ENCODE data around the gene SMG9. TPM values are rescaled to one million over a fixed set of nuclear protein-coding genes. Genes with fewer than 3 reads are reported as not detected.

The SMG9 gene
- total RNA-seq, 5 donors from 2014 or later (not counting 1 experiment from before 2014, with no cell fraction given) = 50.3 to 64.3 (median 56.8) TPM

GRCh38 chr19:43735957-43736356, 18.8 kb downstream of the SMG9 start:
- Histone ChIP-seq H3K27ac (ENCODE audit: low read length) (no peak overlapping the region), H3K27me3 (replicated peaks in 1 of 2; ENCODE audit: control insufficient read depth in 2 of 2, extremely low read depth in 1 of 2, insufficient read depth in 2 of 2, low read length in 1 of 2) (no peaks in the 10 kb centered on the region), H3K4me1 (ENCODE audit: control insufficient read depth in 1 of 2, extremely low read depth in 1 of 2, insufficient read depth in 2 of 2, low read length in 2 of 2) (peaks cover 0 to 16% of the 10 kb centered on the region in 2 experiments), H3K36me3 (ENCODE audit: control insufficient read depth in 2 of 2, extremely low read depth in 1 of 2, insufficient read depth in 1 of 2, low read length in 1 of 2) (peaks cover 34 to 95% of the 10 kb centered on the region in 2 donors), H3K4me3 (ENCODE audit: control insufficient read depth in 1 of 2, extremely low read depth in 1 of 2, low read length in 1 of 2) (no peak overlapping the region), H3K9me3 (no peaks in the 10 kb centered on the region)
- H3K36me3 Mint-ChIP-seq = peaks cover 68% of the 10 kb centered on the region
- DNase-seq (no peak), ATAC-seq (replicated peaks in 1 of 4) (no peak)
- ChIA-PET CTCF (interaction anchor here in 1 of 2 donors (0.6 to 1.6 kb wide), 2 partner anchors 10 to 48 kb away, joined by 3 to 6 read pairs; no protein-coding TSS in a partner anchor), POLR2A (no interaction called here)
- H3K27me3 Mint-ChIP-seq = no peaks in the 10 kb centered on the region
- no peak overlapping the region for H3K4me3 Mint-ChIP-seq
- H3K4me1 Mint-ChIP-seq = peaks cover 0 to 16% (median 6%) of the 10 kb centered on the region in 3 donors
- no peaks in the 10 kb centered on the region for H3K9me3 Mint-ChIP-seq
- peak overlapping the region in 1 of 2 donors; percentile 22 for H3K27ac Mint-ChIP-seq

GRCh38 chr19:43735013-43735412, 19.7 kb downstream of the SMG9 start:
- H3K36me3 ChIP-seq (ENCODE audit: control insufficient read depth in 2 of 2, extremely low read depth in 1 of 2, insufficient read depth in 1 of 2, low read length in 1 of 2) = peaks cover 30 to 89% of the 10 kb centered on the region in 2 donors
- CTCF ChIA-PET = no interaction called here
- 100% methylated on average over 4 of the region's 6 CpGs for WGBS (ENCODE audit: insufficient coverage)

GRCh38 chr19:43731846-43732245, 22.9 kb downstream of the SMG9 start:
- WGBS (ENCODE audit: insufficient coverage) = no CpG with 5 or more reads among the region's 1 CpG
- Histone ChIP-seq H3K4me1 (ENCODE audit: control insufficient read depth in 1 of 2, extremely low read depth in 1 of 2, insufficient read depth in 2 of 2, low read length in 2 of 2) (no peaks in the 10 kb centered on the region), H3K27ac (ENCODE audit: low read length) (no peak overlapping the region), H3K4me3 (ENCODE audit: control insufficient read depth in 1 of 2, extremely low read depth in 1 of 2, low read length in 1 of 2) (no peak overlapping the region), H3K27me3 (replicated peaks in 1 of 2; ENCODE audit: control insufficient read depth in 2 of 2, extremely low read depth in 1 of 2, insufficient read depth in 2 of 2, low read length in 1 of 2) (no peaks in the 10 kb centered on the region), H3K36me3 (ENCODE audit: control insufficient read depth in 2 of 2, extremely low read depth in 1 of 2, insufficient read depth in 1 of 2, low read length in 1 of 2) (peaks cover 24 to 72% of the 10 kb centered on the region in 2 donors), H3K9me3 (no peaks in the 10 kb centered on the region)
- POLR2A ChIA-PET = interaction anchor here in 1 of 2 donors (0.5 kb wide), 1 partner anchor 10 kb away, joined by 3 read pairs; no protein-coding TSS in a partner anchor
- H3K4me1 Mint-ChIP-seq = no peaks in the 10 kb centered on the region
- CTCF ChIA-PET = no interaction called here
- ATAC-seq (replicated peaks in 1 of 4) = no peak
- no peaks in the 10 kb centered on the region for H3K9me3 Mint-ChIP-seq
- DNase-seq = no peak
- no peaks in the 10 kb centered on the region for H3K27me3 Mint-ChIP-seq
- H3K36me3 Mint-ChIP-seq = peaks cover 57% of the 10 kb centered on the region
- no peak overlapping the region for H3K4me3 Mint-ChIP-seq
- H3K27ac Mint-ChIP-seq = no peak overlapping the region

More at GRCh38 chr19:43735013-43735412, 19.7 kb downstream of the SMG9 start:
- ATAC-seq (replicated peaks in 1 of 4) = no peak
- Mint-ChIP-seq H3K27me3 (no peaks in the 10 kb centered on the region), H3K9me3 (no peaks in the 10 kb centered on the region), H3K27ac (no peak overlapping the region), H3K4me1 (peaks cover 0 to 11% (median 0%) of the 10 kb centered on the region in 3 donors), H3K4me3 (no peak overlapping the region), H3K36me3 (peaks cover 62% of the 10 kb centered on the region)
- DNase-seq = no peak
- Histone ChIP-seq H3K27me3 (replicated peaks in 1 of 2; ENCODE audit: control insufficient read depth in 2 of 2, extremely low read depth in 1 of 2, insufficient read depth in 2 of 2, low read length in 1 of 2) (no peaks in the 10 kb centered on the region), H3K4me1 (ENCODE audit: control insufficient read depth in 1 of 2, extremely low read depth in 1 of 2, insufficient read depth in 2 of 2, low read length in 2 of 2) (peaks cover 0 to 16% of the 10 kb centered on the region in 2 experiments), H3K9me3 (no peaks in the 10 kb centered on the region), H3K27ac (ENCODE audit: low read length) (no peak overlapping the region), H3K4me3 (ENCODE audit: control insufficient read depth in 1 of 2, extremely low read depth in 1 of 2, low read length in 1 of 2) (no peak overlapping the region)
- POLR2A ChIA-PET = no interaction called here

GRCh38 chr19:43731346-43731745, 23.4 kb downstream of the SMG9 start:
- H3K4me3 Mint-ChIP-seq = no peak overlapping the region
- no peaks in the 10 kb centered on the region for H3K27me3 ChIP-seq (replicated peaks in 1 of 2; ENCODE audit: control insufficient read depth in 2 of 2, extremely low read depth in 1 of 2, insufficient read depth in 2 of 2, low read length in 1 of 2)
- no peaks in the 10 kb centered on the region for H3K27me3 Mint-ChIP-seq
- no peaks in the 10 kb centered on the region for H3K4me1 ChIP-seq (ENCODE audit: control insufficient read depth in 1 of 2, extremely low read depth in 1 of 2, insufficient read depth in 2 of 2, low read length in 2 of 2)
- no peaks in the 10 kb centered on the region for H3K9me3 Mint-ChIP-seq
- DNase-seq = no peak
- H3K36me3 Mint-ChIP-seq = peaks cover 52% of the 10 kb centered on the region
- CTCF ChIA-PET = no interaction called here
- H3K4me1 Mint-ChIP-seq = no peaks in the 10 kb centered on the region
- ATAC-seq (replicated peaks in 1 of 4) = no peak
- H3K27ac Mint-ChIP-seq = no peak overlapping the region
- POLR2A ChIA-PET = interaction anchor here in 1 of 2 donors (0.5 kb wide), 1 partner anchor 10 kb away, joined by 3 read pairs; no protein-coding TSS in a partner anchor
- 97% methylated on average over 10 of the region's 14 CpGs for WGBS (ENCODE audit: insufficient coverage)
- no peak overlapping the region for H3K27ac ChIP-seq (ENCODE audit: low read length)
- peaks cover 24 to 67% of the 10 kb centered on the region in 2 donors for H3K36me3 ChIP-seq (ENCODE audit: control insufficient read depth in 2 of 2, extremely low read depth in 1 of 2, insufficient read depth in 1 of 2, low read length in 1 of 2)
- no peak overlapping the region for H3K4me3 ChIP-seq (ENCODE audit: control insufficient read depth in 1 of 2, extremely low read depth in 1 of 2, low read length in 1 of 2)
- no peaks in the 10 kb centered on the region for H3K9me3 ChIP-seq

- Histone ChIP-seq H3K4me1 (ENCODE audit: control insufficient read depth in 1 of 2, extremely low read depth in 1 of 2, insufficient read depth in 2 of 2, low read length in 2 of 2) (no peaks in the 10 kb centered on the region), H3K27ac (ENCODE audit: low read length) (no peak overlapping the region), H3K9me3 (no peaks in the 10 kb centered on the region), H3K36me3 (ENCODE audit: control insufficient read depth in 2 of 2, extremely low read depth in 1 of 2, insufficient read depth in 1 of 2, low read length in 1 of 2) (peaks cover 24 to 56% of the 10 kb centered on the region in 2 donors), H3K27me3 (replicated peaks in 1 of 2; ENCODE audit: control insufficient read depth in 2 of 2, extremely low read depth in 1 of 2, insufficient read depth in 2 of 2, low read length in 1 of 2) (no peaks in the 10 kb centered on the region), H3K4me3 (ENCODE audit: control insufficient read depth in 1 of 2, extremely low read depth in 1 of 2, low read length in 1 of 2) (no peak overlapping the region)
- WGBS (ENCODE audit: insufficient coverage) = 90% methylated on average over 3 of the region's 5 CpGs
- POLR2A ChIA-PET = no interaction called here
- ATAC-seq (replicated peaks in 1 of 4) = no peak
- H3K9me3 Mint-ChIP-seq = no peaks in the 10 kb centered on the region
- CTCF ChIA-PET = no interaction called here
- peaks cover 0 to 8% (median 7%) of the 10 kb centered on the region in 3 donors for H3K4me1 Mint-ChIP-seq
- no peak overlapping the region for H3K4me3 Mint-ChIP-seq
- no peak for DNase-seq
- H3K36me3 Mint-ChIP-seq = peaks cover 44% of the 10 kb centered on the region
- no peaks in the 10 kb centered on the region for H3K27me3 Mint-ChIP-seq
- no peak overlapping the region for H3K27ac Mint-ChIP-seq
Observed at GRCh38 chr19:43729919-43730318, 24.8 kb downstream of the SMG9 start.

GRCh38 chr19:43727593-43727853, 27.2 kb downstream of the SMG9 start:
- ATAC-seq (replicated peaks in 1 of 4) (no peak), DNase-seq (no peak)
- no peak overlapping the region for H3K4me3 ChIP-seq (ENCODE audit: control insufficient read depth in 1 of 2, extremely low read depth in 1 of 2, low read length in 1 of 2)
- H3K4me1 Mint-ChIP-seq = peaks cover 0 to 9% (median 7%) of the 10 kb centered on the region in 3 donors
- H3K27me3 ChIP-seq (replicated peaks in 1 of 2; ENCODE audit: control insufficient read depth in 2 of 2, extremely low read depth in 1 of 2, insufficient read depth in 2 of 2, low read length in 1 of 2) = no peaks in the 10 kb centered on the region
- peaks cover 29% of the 10 kb centered on the region for H3K36me3 Mint-ChIP-seq
- H3K27me3 Mint-ChIP-seq = no peaks in the 10 kb centered on the region
- no peaks in the 10 kb centered on the region for H3K9me3 Mint-ChIP-seq
- no CpG with 5 or more reads among the region's 4 CpGs for WGBS (ENCODE audit: insufficient coverage)
- H3K27ac Mint-ChIP-seq = peak overlapping the region in 1 of 2 donors; percentile 22
- ChIA-PET POLR2A (no interaction called here), CTCF (no interaction called here)
- H3K9me3 ChIP-seq = no peaks in the 10 kb centered on the region
- no peak overlapping the region for H3K4me3 Mint-ChIP-seq
- peaks cover 16 to 32% of the 10 kb centered on the region in 2 donors for H3K36me3 ChIP-seq (ENCODE audit: control insufficient read depth in 2 of 2, extremely low read depth in 1 of 2, insufficient read depth in 1 of 2, low read length in 1 of 2)
- H3K4me1 ChIP-seq (ENCODE audit: control insufficient read depth in 1 of 2, extremely low read depth in 1 of 2, insufficient read depth in 2 of 2, low read length in 2 of 2) = no peaks in the 10 kb centered on the region
- no peak overlapping the region for H3K27ac ChIP-seq (ENCODE audit: low read length)
